H9 (cell line): ENCODE measurements around the gene ANK3. TPM values are rescaled to one million over a fixed set of nuclear protein-coding genes. Genes with fewer than 3 reads are reported as not detected.

ENCODE experiments used
- DNase-seq: peaks from one replicate; pipeline ENCODE4 v3.0.0-alpha.2; 2017
- H2AFZ ChIP-seq: one replicate; pipeline ENCODE4 v1.6.1; 2013; ENCODE audit warnings: mild to moderate bottlenecking, low read length, control low read depth, moderate library complexity
- H2AK5ac ChIP-seq: 2 replicates; pipeline ENCODE4 v1.6.1; 2013; ENCODE audit warnings: low read length, control low read depth, mixed read lengths; ENCODE audit not compliant: insufficient read length
- H2BK120ac ChIP-seq: one replicate; pipeline ENCODE4 v1.6.1; 2013; ENCODE audit warnings: low read depth, mild to moderate bottlenecking, low read length, control low read depth, inconsistent platforms; ENCODE audit not compliant: poor library complexity, severe bottlenecking
- H2BK12ac ChIP-seq: 2 replicates; pipeline ENCODE4 v1.6.1; 2013; ENCODE audit warnings: low read length, control low read depth, mixed read lengths, low read depth; ENCODE audit not compliant: insufficient read length
- H2BK15ac ChIP-seq: 2 replicates; pipeline ENCODE4 v1.6.1; 2013; ENCODE audit warnings: low read depth, low read length, control low read depth
- H2BK20ac ChIP-seq: one replicate; pipeline ENCODE4 v1.6.1; 2013; ENCODE audit warnings: low read depth, mild to moderate bottlenecking, low read length, control low read depth, inconsistent platforms; ENCODE audit not compliant: poor library complexity, severe bottlenecking
- H2BK5ac ChIP-seq: 2 replicates; pipeline ENCODE4 v1.6.1; 2013; ENCODE audit warnings: low read length, control low read depth, mixed read lengths; ENCODE audit not compliant: insufficient read length
- H3K14ac ChIP-seq: 2 replicates; pipeline ENCODE4 v1.6.1; 2013; ENCODE audit warnings: low read length, control low read depth; ENCODE audit not compliant: insufficient read depth
- H3K18ac ChIP-seq: 2 replicates; pipeline ENCODE4 v1.6.1; 2013; ENCODE audit warnings: low read depth, mild to moderate bottlenecking, mixed read lengths, low read length, control low read depth; ENCODE audit not compliant: insufficient read length
- H3K23ac ChIP-seq: 2 replicates; pipeline ENCODE4 v1.6.1; 2013; ENCODE audit warnings: low read length, control low read depth, mixed read lengths, low read depth; ENCODE audit not compliant: insufficient read length
- H3K23me2 ChIP-seq: 2 replicates; pipeline ENCODE4 v1.6.1; 2013; ENCODE audit warnings: low read depth, mild to moderate bottlenecking, mixed read lengths, low read length, control low read depth; ENCODE audit not compliant: insufficient read length, poor library complexity, severe bottlenecking
- H3K27ac ChIP-seq: 2 replicates; pipeline ENCODE4 v1.5.1; 2013; ENCODE audit warnings: low read length, control low read depth, mixed read lengths, low read depth; ENCODE audit not compliant: insufficient read length
- H3K27me3 ChIP-seq: 2 replicates; pipeline ENCODE4 v1.6.1; 2013; ENCODE audit warnings: low read length, control low read depth, inconsistent platforms; ENCODE audit not compliant: insufficient read depth
- H3K4ac ChIP-seq: 2 replicates; pipeline ENCODE4 v1.6.1; 2013; ENCODE audit warnings: low read depth, mild to moderate bottlenecking, control low read depth, inconsistent platforms, low read length, moderate library complexity
- H3K4me1 ChIP-seq: 2 replicates; pipeline ENCODE4 v1.6.1; 2013; ENCODE audit warnings: low read length, control low read depth, inconsistent platforms; ENCODE audit not compliant: insufficient read depth
- H3K4me2 ChIP-seq: 2 replicates; pipeline ENCODE4 v1.6.1; 2013; ENCODE audit warnings: low read length, control low read depth, mixed read lengths; ENCODE audit not compliant: insufficient read length, insufficient read depth
- H3K56ac ChIP-seq: 2 replicates; pipeline ENCODE4 v1.6.1; 2013; ENCODE audit warnings: low read depth, mild to moderate bottlenecking, mixed read lengths, low read length, control low read depth; ENCODE audit not compliant: insufficient read length
- H3K79me1 ChIP-seq: 2 replicates; pipeline ENCODE4 v1.6.1; 2013; ENCODE audit warnings: low read depth, mild to moderate bottlenecking, moderate library complexity, low read length, control low read depth, inconsistent platforms; ENCODE audit not compliant: insufficient read depth, poor library complexity, severe bottlenecking
- H3K79me2 ChIP-seq: 2 replicates; pipeline ENCODE4 v1.6.1; 2013; ENCODE audit warnings: low read length, control low read depth, inconsistent platforms; ENCODE audit not compliant: insufficient read depth
- H3K9ac ChIP-seq: 2 replicates; pipeline ENCODE4 v1.6.1; 2013; ENCODE audit warnings: low read length, control low read depth, mixed read lengths; ENCODE audit not compliant: insufficient read length; ENCODE audit errors: extremely low read depth
- H3K9me3 ChIP-seq: one replicate; pipeline ENCODE4 v1.6.1; 2013; ENCODE audit warnings: low read depth, low read length, inconsistent platforms; ENCODE audit not compliant: control insufficient read depth
- H3T11ph ChIP-seq: one replicate; pipeline ENCODE4 v1.6.1; 2013; ENCODE audit warnings: mild to moderate bottlenecking, low read length, control low read depth, inconsistent platforms
- H4K20me1 ChIP-seq: one replicate; pipeline ENCODE4 v1.6.1; 2013; ENCODE audit not compliant: control insufficient read depth, insufficient read length, insufficient read depth
- H4K5ac ChIP-seq: 2 replicates; pipeline ENCODE4 v1.6.1; 2013; ENCODE audit warnings: low read depth, mild to moderate bottlenecking, mixed read lengths, low read length, control low read depth; ENCODE audit not compliant: insufficient read length
- H4K8ac ChIP-seq: replicated peaks from 2 replicates; pipeline ENCODE4 v1.6.1; 2013; ENCODE audit warnings: low read length, control low read depth, mixed read lengths, low read depth; ENCODE audit not compliant: insufficient read length
- H4K91ac ChIP-seq: 2 replicates; pipeline ENCODE4 v1.6.1; 2013; ENCODE audit warnings: low read depth, mild to moderate bottlenecking, moderate library complexity, mixed read lengths, low read length, control low read depth; ENCODE audit not compliant: insufficient read length
- H3K27ac Mint-ChIP-seq, 3 experiments: 2 replicates in 2 of 3; 3 replicates in 1 of 3; pipeline ENCODE4 v1.8.0; 2020 to 2021; ENCODE audit warnings: mixed read lengths in 3 of 3, mild to moderate bottlenecking in 1 of 3, moderate library complexity in 1 of 3
- H3K27me3 Mint-ChIP-seq: 2 replicates; pipeline ENCODE4 v1.8.0; 2021; ENCODE audit warnings: low read depth, mild to moderate bottlenecking, moderate library complexity, mixed read lengths
- H3K36me3 Mint-ChIP-seq, 3 experiments: 2 replicates in 2 of 3; 3 replicates in 1 of 3; pipeline ENCODE4 v1.8.0; 2020 to 2021; ENCODE audit warnings: low read depth in 3 of 3, mixed read lengths in 3 of 3; ENCODE audit not compliant: insufficient read depth in 1 of 3
- H3K4me1 Mint-ChIP-seq, 2 experiments: 2 replicates each; pipeline ENCODE4 v1.8.0; 2020; ENCODE audit warnings: mixed read lengths in 2 of 2
- H3K4me3 Mint-ChIP-seq, 2 experiments: 2 replicates in 1 of 2; 3 replicates in 1 of 2; pipeline ENCODE4 v1.8.0; 2020 to 2021; ENCODE audit warnings: mild to moderate bottlenecking in 2 of 2, mixed read lengths in 2 of 2, moderate library complexity in 1 of 2
- H3K9me3 Mint-ChIP-seq, 2 experiments: 2 replicates in 1 of 2; 3 replicates in 1 of 2; pipeline ENCODE4 v1.8.0; 2020; ENCODE audit warnings: mild to moderate bottlenecking in 2 of 2, mixed read lengths in 2 of 2, moderate library complexity in 1 of 2
- CTCF ChIP-seq: fragments of 200-600 bp; sonication (generic); conservative IDR thresholded peaks from 3 replicates; pipeline ENCODE4 v1.8.0; 2021; ENCODE audit warnings: antibody characterized with exemption, mild to moderate bottlenecking
- WGBS: extraction: QIAGEN DNeasy Blood & Tissue Kit; methylation state at CpG from one replicate; pipeline ENCODE4 v1.1.7; 2013; ENCODE audit warnings: missing lambda C conversion rate, low lambda C conversion rate, mixed read lengths; ENCODE audit not compliant: insufficient read length; ENCODE audit errors: extremely low coverage; 5-methylcytosine and 5-hydroxymethylcytosine counted together
- total RNA-seq: library from RNA; stranded (reverse); gene quantifications from 2 replicates; pipeline ENCODE4 v1.2.1, GENCODE V29; 2021

The ANK3 gene
- total RNA-seq, 1 experiment from 2014 or later, result 59.6 TPM

GRCh38 chr10:60203993-60204618 is 185.6 kb downstream of the ANK3 start:
- Histone ChIP-seq H3K4ac (no peak overlapping the region), H2BK5ac (no peak overlapping the region), H2AK5ac (no peak overlapping the region), H4K91ac (no peak overlapping the region), H2BK12ac (no peak overlapping the region), H4K5ac (no peak overlapping the region), H4K20me1 (no peaks in the 10 kb centered on the region), H3K4me2 (no peak overlapping the region), H3K18ac (no peak overlapping the region), H3K56ac (no peak overlapping the region), H3K9ac (no peak overlapping the region), H2AFZ (no peak overlapping the region), H3K79me2 (no peaks in the 10 kb centered on the region), H3K23me2 (no peaks in the 10 kb centered on the region), H3K9me3 (no peaks in the 10 kb centered on the region), H3K27me3 (no peaks in the 10 kb centered on the region), H3K79me1 (no peaks in the 10 kb centered on the region), H3K27ac (no peak overlapping the region), H2BK15ac (no peak overlapping the region), H4K8ac (no peak overlapping the region), H2BK20ac (no peak overlapping the region), H3K23ac (no peak overlapping the region), H2BK120ac (no peak overlapping the region), H3K14ac (no peak overlapping the region), H3T11ph (no peak overlapping the region), H3K4me1 (no peaks in the 10 kb centered on the region)
- H3K4me3 Mint-ChIP-seq, result no peak overlapping the region
- H3K36me3 Mint-ChIP-seq, result no peaks in the 10 kb centered on the region; a peak in 1 of 7 replicates
- WGBS, result no CpG with 5 or more reads among the region's 1 CpG
- peaks cover 2 to 3% of the 10 kb centered on the region in 2 experiments for H3K4me1 Mint-ChIP-seq
- H3K27me3 Mint-ChIP-seq, result no peaks in the 10 kb centered on the region
- H3K27ac Mint-ChIP-seq, result no peak overlapping the region
- peak; percentile 70 for TF ChIP-seq CTCF
- H3K9me3 Mint-ChIP-seq, result no peaks in the 10 kb centered on the region
- DNase-seq, result no peak
